Right lobe of liver (tissue), 6 donors: ENCODE data around the gene FOXA2. TPM values are rescaled to one million over a fixed set of nuclear protein-coding genes. Genes with fewer than 3 reads are reported as not detected.
A peak's percentile ranks its signal among the peaks of the same experiment; 100 is the strongest.

Experiments
- ATAC-seq, 4 donors: fragments of 200-7000 bp; cut with Tn5 transposase; one replicate each; pipeline ENCODE4 v1.9.1; 2020; ENCODE audit warnings: mild to moderate bottlenecking in 4 of 4, moderate library complexity in 4 of 4
- DNase-seq, 3 donors: peaks; one replicate each; pipeline ENCODE4 v3.0.0-alpha.2; 2020
- H3K27ac ChIP-seq, 3 donors: fragments of 200-600 bp; one replicate each; pipeline ENCODE4 v1.8.0; 2022
- H3K27me3 ChIP-seq, 2 donors: fragments of 200-600 bp; one replicate each; pipeline ENCODE4 v1.8.0; 2022
- H3K36me3 ChIP-seq, 4 donors: fragments of 200-600 bp; sonication (generic) in 1 of 4; one replicate each; pipeline versions ENCODE4 v1.5.1 to v1.8.0; 2017 to 2022; ENCODE audit warnings: control low read depth in 1 of 4
- H3K4me1 ChIP-seq, 4 donors: fragments of 200-600 bp; sonication (generic) in 1 of 4; one replicate each; pipeline versions ENCODE4 v1.5.1 to v1.8.0; 2017 to 2022; ENCODE audit warnings: control low read depth in 1 of 4
- H3K4me3 ChIP-seq, 3 donors: fragments of 200-600 bp; one replicate each; pipeline ENCODE4 v1.8.0; 2022
- H3K9me3 ChIP-seq, 4 donors: fragments of 200-600 bp; sonication (generic) in 1 of 4; one replicate each; pipeline versions ENCODE4 v1.5.1 to v1.8.0; 2017 to 2022; ENCODE audit warnings: control low read depth in 1 of 4
- POLR2A ChIP-seq: fragments of 450-650 bp; IDR thresholded peaks from one replicate; pipeline ENCODE4 v1.6.1; 2017; ENCODE audit warnings: antibody characterized with exemption, mild to moderate bottlenecking
- WGBS: methylation state at CpG from one replicate; pipeline ENCODE4 v1.1.6; 2018; ENCODE audit warnings: low coverage, low lambda C conversion rate; ENCODE audit not compliant: insufficient coverage; ENCODE audit errors: missing lambda C conversion rate; 5-methylcytosine and 5-hydroxymethylcytosine counted together
- intact Hi-C, 2 donors: fragments of 100-400 bp; cut with DNase I; formaldehyde crosslinking; loops; one replicate each; pipeline versions ENCODE4 v1.11.2 to v1.14.1; 2022
- long read RNA-seq: library from polyadenylated mRNA; unstranded; transcript quantifications from one replicate; pipeline ENCODE4 v2.0.0, GENCODE V29; 2019
- total RNA-seq, 6 experiments: library from RNA; depleted of rRNA in 2 of 6; stranded (reverse); fragments of >200 nt in 2 of 6; fragmentation: NEBNext Ultra II Directional in 3 of 6; extraction: Animal tissue kit (Norgen Biotek cat#: 25700) in 3 of 6; gene quantifications; one replicate each; pipeline versions ENCODE4 v1.1.0 to v1.2.4, GENCODE V29; 2016 to 2023
- TF ChIP-seq, protein P1 (sequence below), 4 donors: fragments of 200-600 bp in 3 of 4; fragments of 450-650 bp in 1 of 4; IDR thresholded peaks; one replicate each; pipeline versions ENCODE4 v1.5.1 to v1.8.0; 2016 to 2022; ENCODE audit warnings: antibody characterized with exemption in 4 of 4, mild to moderate bottlenecking in 2 of 4
- donor health status: DM: no; HTN: yes; CAD: no.
- donor health status: DM: no; HTN: no; CAD: no.
- donor health status: DM: no; HTN: no; CAD: no.
- donor health status: DM: no; HTN: yes; CAD: no.
- donor health status: DM: no; HTN: yes; CAD: no.

FOXA2 gene
- total RNA-seq, result 10 to 100 TPM; 11.8 to 28.7 (median 21.2) TPM
- long read RNA-seq, partial matches to known transcripts, result 0 of 2 reads
- long read RNA-seq, other reads (novel, unspliced or antisense), result 2 of 2 reads

- intact Hi-C loops, result loop anchor here (10.0 kb wide), 1 partner anchor 120 kb away; no protein-coding TSS in a partner anchor
- peak within 1 kb of the TSS; percentile 81 to 98 (median 90) for H3K27ac ChIP-seq
- ATAC-seq (peak; percentile 51 to 64 (median 56)), DNase-seq (peak; percentile 85 to 92 (median 92))
- WGBS, result 3% methylated on average over 17 of the region's 42 CpGs
- peaks cover 0 to 28% (median 5%) of the 10 kb centered on the region in 4 donors for H3K4me1 ChIP-seq
- H3K36me3 ChIP-seq, result peaks cover 0 to 9% (median 0%) of the 10 kb centered on the region in 4 donors
- no peaks in the 10 kb centered on the region for H3K9me3 ChIP-seq
- peak within 1 kb of the TSS; percentile 55 to 78 (median 71) for H3K4me3 ChIP-seq
- TF ChIP-seq, protein P1, sequence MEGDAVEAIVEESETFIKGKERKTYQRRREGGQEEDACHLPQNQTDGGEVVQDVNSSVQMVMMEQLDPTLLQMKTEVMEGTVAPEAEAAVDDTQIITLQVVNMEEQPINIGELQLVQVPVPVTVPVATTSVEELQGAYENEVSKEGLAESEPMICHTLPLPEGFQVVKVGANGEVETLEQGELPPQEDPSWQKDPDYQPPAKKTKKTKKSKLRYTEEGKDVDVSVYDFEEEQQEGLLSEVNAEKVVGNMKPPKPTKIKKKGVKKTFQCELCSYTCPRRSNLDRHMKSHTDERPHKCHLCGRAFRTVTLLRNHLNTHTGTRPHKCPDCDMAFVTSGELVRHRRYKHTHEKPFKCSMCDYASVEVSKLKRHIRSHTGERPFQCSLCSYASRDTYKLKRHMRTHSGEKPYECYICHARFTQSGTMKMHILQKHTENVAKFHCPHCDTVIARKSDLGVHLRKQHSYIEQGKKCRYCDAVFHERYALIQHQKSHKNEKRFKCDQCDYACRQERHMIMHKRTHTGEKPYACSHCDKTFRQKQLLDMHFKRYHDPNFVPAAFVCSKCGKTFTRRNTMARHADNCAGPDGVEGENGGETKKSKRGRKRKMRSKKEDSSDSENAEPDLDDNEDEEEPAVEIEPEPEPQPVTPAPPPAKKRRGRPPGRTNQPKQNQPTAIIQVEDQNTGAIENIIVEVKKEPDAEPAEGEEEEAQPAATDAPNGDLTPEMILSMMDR (IDR thresholded peaks at IDR 0.05), result no peak
- TF ChIP-seq POLR2A, result no peak
- no peaks in the 10 kb centered on the region for H3K27me3 ChIP-seq
Observed at GRCh38 chr20:22584522-22584921, at the start of gene FOXA2. Gene FOXA2 (minus strand): TSS chr20:22584572. CDS start chr20:22584278, 294 bp downstream.

DNA sequence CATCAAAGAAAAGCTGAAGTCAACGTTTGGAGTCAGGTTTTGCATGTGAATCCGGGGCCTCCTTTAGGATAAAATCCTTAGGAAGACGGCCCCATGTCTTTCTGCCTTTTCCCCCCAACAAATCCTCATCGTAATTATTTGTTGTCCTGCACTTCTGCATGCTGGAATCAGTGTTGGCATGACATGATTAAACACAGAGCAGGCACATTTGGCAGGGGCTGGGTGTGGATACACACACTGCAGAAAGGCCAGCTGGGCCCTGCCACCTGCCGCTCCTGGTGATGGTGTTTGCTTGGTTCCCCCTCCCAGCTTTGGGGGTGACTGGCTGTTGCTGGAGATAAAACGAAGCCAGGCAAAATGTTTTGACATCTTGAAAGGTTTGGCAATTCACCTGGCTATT lies 46.3 kb upstream of the FOXA2 start:
- TF ChIP-seq POLR2A, result no peak
- intact Hi-C loops, result no loop called here
- H3K4me3 ChIP-seq, result no peak overlapping the region
- H3K9me3 ChIP-seq, result no peaks in the 10 kb centered on the region
- no peaks in the 10 kb centered on the region for H3K36me3 ChIP-seq
- DNase-seq, result no peak
- H3K27ac ChIP-seq, result no peak overlapping the region
- no peaks in the 10 kb centered on the region for H3K27me3 ChIP-seq
- WGBS, result 44% methylated on average over 5 of the region's 6 CpGs
- H3K4me1 ChIP-seq, result no peaks in the 10 kb centered on the region
- ATAC-seq, result no peak

GRCh38 chr20:22629927-22630326 lies 45.6 kb upstream of the FOXA2 start:
- WGBS, result 66% methylated on average over 2 of the region's 2 CpGs

GRCh38 chr20:22629447-22629846 lies 45.1 kb upstream of the FOXA2 start:
- WGBS, result 50% methylated on average over 3 of the region's 3 CpGs
- no peaks in the 10 kb centered on the region for H3K36me3 ChIP-seq
- H3K9me3 ChIP-seq, result no peaks in the 10 kb centered on the region

More at GRCh38 chr20:22629927-22630326, 45.6 kb upstream of the FOXA2 start:
- no peak for ATAC-seq
- DNase-seq, result no peak
- Histone ChIP-seq H3K4me1 (no peaks in the 10 kb centered on the region), H3K4me3 (no peak overlapping the region), H3K36me3 (no peaks in the 10 kb centered on the region), H3K27ac (no peak overlapping the region), H3K27me3 (no peaks in the 10 kb centered on the region), H3K9me3 (no peaks in the 10 kb centered on the region)
- no peak for TF ChIP-seq POLR2A
- TF ChIP-seq, protein P1 (IDR thresholded peaks at IDR 0.05), result no peak
- intact Hi-C loops, result no loop called here

GRCh38 chr20:22626496-22626895 lies 42.1 kb upstream of the FOXA2 start:
- Histone ChIP-seq H3K4me3 (no peak overlapping the region), H3K9me3 (no peaks in the 10 kb centered on the region), H3K4me1 (no peaks in the 10 kb centered on the region), H3K27me3 (no peaks in the 10 kb centered on the region), H3K27ac (no peak overlapping the region), H3K36me3 (no peaks in the 10 kb centered on the region)
- TF ChIP-seq, protein P1 (IDR thresholded peaks at IDR 0.05), result no peak
- TF ChIP-seq POLR2A, result no peak
- intact Hi-C loops, result no loop called here
- 60% methylated on average over 1 of the region's 1 CpG for WGBS
- ATAC-seq, result no peak
- no peak for DNase-seq

More at GRCh38 chr20:22629447-22629846, 45.1 kb upstream of the FOXA2 start:
- intact Hi-C loops, result no loop called here
- no peak for DNase-seq
- ATAC-seq, result no peak
- H3K4me3 ChIP-seq, result no peak overlapping the region
- H3K27ac ChIP-seq, result no peak overlapping the region
- TF ChIP-seq, protein P1 (IDR thresholded peaks at IDR 0.05), result no peak
- TF ChIP-seq POLR2A, result no peak
- no peaks in the 10 kb centered on the region for H3K27me3 ChIP-seq
- no peaks in the 10 kb centered on the region for H3K4me1 ChIP-seq
